Breast epithelium (tissue), 3 donors: Measurements from ENCODE around the gene FAM131C.
"Not testable (repeated sequence)": the region's sequence is repeated elsewhere in the genome, so short reads cannot be mapped to it uniquely, and the experiment has no call there.

ENCODE experiments used
- CTCF ChIP-seq, 3 donors: fragments of 450-650 bp; IDR thresholded peaks; one replicate each; pipeline ENCODE4 v1.5.1; 2016 to 2017; ENCODE audit warnings: antibody characterized with exemption in 3 of 3, mild to moderate bottlenecking in 3 of 3, moderate library complexity in 3 of 3
- POLR2A ChIP-seq: fragments of 450-650 bp; IDR thresholded peaks from one replicate; pipeline ENCODE4 v1.6.1; 2016; ENCODE audit warnings: antibody characterized with exemption, mild to moderate bottlenecking, moderate library complexity

GRCh38 chr1:16107039-16107438 lies 33.6 kb upstream of the FAM131C start:
- TF ChIP-seq CTCF (IDR thresholded peaks at IDR 0.05); POLR2A: not testable (repeated sequence)
